ENCODE measurements around the gene BEGAIN.

DNA sequence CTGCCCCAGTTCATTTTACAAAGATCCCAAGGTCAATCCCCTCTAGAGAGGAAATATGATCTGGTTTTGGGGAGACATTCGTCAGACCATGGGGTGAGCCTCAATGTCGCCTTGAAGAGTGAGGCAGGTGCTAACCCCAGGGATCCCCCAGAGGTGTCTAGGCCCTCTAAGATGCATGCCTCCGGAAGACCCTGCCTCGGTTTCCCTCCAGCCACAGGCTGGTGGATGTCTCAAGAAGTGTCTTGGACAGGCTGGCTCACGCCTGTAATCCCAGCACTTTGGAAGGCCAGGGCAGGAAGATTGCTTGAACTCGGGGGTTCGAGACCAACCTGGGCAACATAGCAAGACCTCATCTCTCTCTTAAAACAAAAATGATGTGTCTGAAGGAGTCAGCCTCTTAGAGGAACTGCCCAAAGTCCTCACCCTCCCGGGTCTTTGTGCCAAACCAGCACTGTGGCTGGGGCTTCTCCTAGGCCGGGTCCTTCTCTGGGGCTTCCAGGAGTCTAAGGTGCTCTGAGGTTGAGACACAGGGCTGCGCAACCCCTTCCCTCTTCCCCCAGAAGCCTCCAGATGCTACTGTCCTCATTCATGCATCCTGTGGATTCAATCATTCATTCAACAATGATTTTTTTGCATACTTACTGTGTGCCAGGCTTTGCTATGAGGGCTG lies 24.7 kb upstream of the BEGAIN start:
- TF ChIP-seq CTCF (IDR thresholded peaks at IDR 0.05 in 4 of 5, conservative IDR thresholded peaks at IDR 0.05 in 1 of 5), result no peak
- TF ChIP-seq POLR2A (IDR thresholded peaks at IDR 0.05), result no peak

Measured in gastrocnemius medialis (tissue), 4 donors.